Right lobe of liver (tissue), 6 donors: Measurements from ENCODE around the gene AMACR. TPM values are rescaled to one million over a fixed set of nuclear protein-coding genes. Genes with fewer than 3 reads are reported as not detected.

ENCODE experiments used
- ATAC-seq, 4 donors: fragments of 200-7000 bp; cut with Tn5 transposase; one replicate each; pipeline ENCODE4 v1.9.1; 2020; ENCODE audit warnings: mild to moderate bottlenecking in 4 of 4, moderate library complexity in 4 of 4
- DNase-seq, 3 donors: peaks; one replicate each; pipeline ENCODE4 v3.0.0-alpha.2; 2020
- H3K27ac ChIP-seq, 3 donors: fragments of 200-600 bp; one replicate each; pipeline ENCODE4 v1.8.0; 2022
- H3K27me3 ChIP-seq, 2 donors: fragments of 200-600 bp; one replicate each; pipeline ENCODE4 v1.8.0; 2022
- H3K36me3 ChIP-seq, 4 donors: fragments of 200-600 bp; sonication (generic) in 1 of 4; one replicate each; pipeline versions ENCODE4 v1.5.1 to v1.8.0; 2017 to 2022; ENCODE audit warnings: control low read depth in 1 of 4
- H3K4me1 ChIP-seq, 4 donors: fragments of 200-600 bp; sonication (generic) in 1 of 4; one replicate each; pipeline versions ENCODE4 v1.5.1 to v1.8.0; 2017 to 2022; ENCODE audit warnings: control low read depth in 1 of 4
- H3K4me3 ChIP-seq, 3 donors: fragments of 200-600 bp; one replicate each; pipeline ENCODE4 v1.8.0; 2022
- H3K9me3 ChIP-seq, 4 donors: fragments of 200-600 bp; sonication (generic) in 1 of 4; one replicate each; pipeline versions ENCODE4 v1.5.1 to v1.8.0; 2017 to 2022; ENCODE audit warnings: control low read depth in 1 of 4
- CTCF ChIP-seq, 4 donors: fragments of 200-600 bp in 3 of 4; fragments of 450-650 bp in 1 of 4; IDR thresholded peaks; one replicate each; pipeline versions ENCODE4 v1.5.1 to v1.8.0; 2016 to 2022; ENCODE audit warnings: antibody characterized with exemption in 4 of 4, mild to moderate bottlenecking in 2 of 4
- POLR2A ChIP-seq: fragments of 450-650 bp; IDR thresholded peaks from one replicate; pipeline ENCODE4 v1.6.1; 2017; ENCODE audit warnings: antibody characterized with exemption, mild to moderate bottlenecking
- WGBS: methylation state at CpG from one replicate; pipeline ENCODE4 v1.1.6; 2018; ENCODE audit warnings: low coverage, low lambda C conversion rate; ENCODE audit not compliant: insufficient coverage; ENCODE audit errors: missing lambda C conversion rate; 5-methylcytosine and 5-hydroxymethylcytosine counted together
- intact Hi-C, 2 donors: fragments of 100-400 bp; cut with DNase I; formaldehyde crosslinking; loops; one replicate each; pipeline versions ENCODE4 v1.11.2 to v1.14.1; 2022
- total RNA-seq, 6 experiments: library from RNA; depleted of rRNA in 2 of 6; stranded (reverse); fragments of >200 nt in 2 of 6; fragmentation: NEBNext Ultra II Directional in 3 of 6; extraction: Animal tissue kit (Norgen Biotek cat#: 25700) in 3 of 6; gene quantifications; one replicate each; pipeline versions ENCODE4 v1.1.0 to v1.2.4, GENCODE V29; 2016 to 2023
- donor health status: DM: no; HTN: yes; CAD: no.
- donor health status: DM: no; HTN: no; CAD: no.
- donor health status: DM: no; HTN: no; CAD: no.
- donor health status: DM: no; HTN: yes; CAD: no.
- donor health status: DM: no; HTN: yes; CAD: no.

Gene AMACR
- total RNA-seq, 6 experiments from 2014 or later = 28.7 to 62.4 (median 41.9) TPM

GRCh38 chr5:34054400-34054729, 46.5 kb upstream of the AMACR start:
- WGBS = 100% methylated on average over 1 of the region's 1 CpG

GRCh38 chr5:34053571-34054399, 45.9 kb upstream of the AMACR start:
- intact Hi-C loops = no loop called here
- ATAC-seq (no peak), DNase-seq (no peak)
- no peak for TF ChIP-seq POLR2A
- TF ChIP-seq CTCF (IDR thresholded peaks at IDR 0.05) = no peak
- Histone ChIP-seq H3K27me3 (no peaks in the 10 kb centered on the region), H3K9me3 (no peaks in the 10 kb centered on the region), H3K4me1 (peaks cover 0 to 15% (median 5%) of the 10 kb centered on the region in 4 donors), H3K27ac (no peak overlapping the region), H3K4me3 (no peak overlapping the region), H3K36me3 (no peaks in the 10 kb centered on the region)
- 92% methylated on average over 5 of the region's 5 CpGs for WGBS

More at GRCh38 chr5:34054400-34054729, 46.5 kb upstream of the AMACR start:
- no peaks in the 10 kb centered on the region for H3K36me3 ChIP-seq
- ATAC-seq (no peak), DNase-seq (no peak)
- TF ChIP-seq POLR2A = no peak
- intact Hi-C loops = no loop called here
- H3K27ac ChIP-seq = no peak overlapping the region
- H3K27me3 ChIP-seq = no peaks in the 10 kb centered on the region
- H3K4me3 ChIP-seq = no peak overlapping the region
- H3K9me3 ChIP-seq = no peaks in the 10 kb centered on the region
- peaks cover 0 to 21% (median 7%) of the 10 kb centered on the region in 4 donors for H3K4me1 ChIP-seq

- Histone ChIP-seq H3K36me3 (no peaks in the 10 kb centered on the region), H3K4me1 (peaks cover 0 to 10% (median 2%) of the 10 kb centered on the region in 4 donors), H3K27ac (no peak overlapping the region), H3K9me3 (no peaks in the 10 kb centered on the region), H3K27me3 (no peaks in the 10 kb centered on the region), H3K4me3 (no peak overlapping the region)
- no peak for TF ChIP-seq POLR2A
- TF ChIP-seq CTCF (IDR thresholded peaks at IDR 0.05) = no peak
- ATAC-seq (no peak), DNase-seq (no peak)
- WGBS = 50% methylated on average over 2 of the region's 2 CpGs
- intact Hi-C loops = no loop called here
These were observed 45.3 kb upstream of the AMACR start for GRCh38 chr5:34053133-34053532.

- no peak overlapping the region for H3K4me3 ChIP-seq
- TF ChIP-seq CTCF (IDR thresholded peaks at IDR 0.05) (no peak), POLR2A (no peak)
- intact Hi-C loops = no loop called here
- peaks cover 0 to 3% (median 0%) of the 10 kb centered on the region in 4 donors for H3K4me1 ChIP-seq
- no peak overlapping the region for H3K27ac ChIP-seq
- no peaks in the 10 kb centered on the region for H3K9me3 ChIP-seq
- no peaks in the 10 kb centered on the region for H3K36me3 ChIP-seq
- DNase-seq = no peak
- ATAC-seq = no peak
- WGBS = 90% methylated on average over 2 of the region's 4 CpGs
- H3K27me3 ChIP-seq = no peaks in the 10 kb centered on the region
These were observed 43.6 kb upstream of the AMACR start for GRCh38 chr5:34051374-34051980.
